Adrenal gland (tissue), 12 donors: ENCODE data around the gene IQGAP3. TPM values are rescaled to one million over a fixed set of nuclear protein-coding genes. Genes with fewer than 3 reads are reported as not detected.

Experiments
- DNase-seq, 7 donors: peaks; one replicate each; pipeline ENCODE4 v3.0.0-alpha.2; 2019 to 2020
- H3K27ac ChIP-seq, 5 donors: fragments of 200-600 bp; sonication (generic) in 4 of 5; 1 replicate in 3 of 5; 2 replicates in 2 of 5; pipeline versions ENCODE4 v1.5.1 to v1.8.0; 2016 to 2020; ENCODE audit warnings: mild to moderate bottlenecking in 1 of 5
- H3K27me3 ChIP-seq: fragments of 200-600 bp; 2 replicates; pipeline ENCODE4 v1.8.0; 2021
- H3K36me3 ChIP-seq, 2 donors: fragments of 200-600 bp; replicated peaks in 1 of 2; 1 replicate in 1 of 2; 2 replicates in 1 of 2; pipeline versions ENCODE4 v1.5.1 to v1.8.0; 2018 to 2022
- H3K4me1 ChIP-seq, 2 donors: fragments of 200-600 bp; replicated peaks in 1 of 2; 1 replicate in 1 of 2; 2 replicates in 1 of 2; pipeline versions ENCODE4 v1.5.1 to v1.8.0; 2018 to 2021
- H3K4me3 ChIP-seq, 4 donors: fragments of 200-600 bp; sonication (generic) in 3 of 4; one replicate each; pipeline ENCODE4 v1.5.1; 2016 to 2018
- H3K9me3 ChIP-seq, 3 donors: fragments of 200-600 bp; sonication (generic) in 1 of 3; replicated peaks in 1 of 3; 1 replicate in 2 of 3; 2 replicates in 1 of 3; pipeline versions ENCODE4 v1.5.1 to v1.8.0; 2016 to 2021
- CTCF ChIP-seq, 6 experiments: fragments of 450-650 bp in 4 of 6; fragments of 200-600 bp in 2 of 6; sonication (generic) in 1 of 6; IDR thresholded peaks; 1 replicate in 5 of 6; 2 replicates in 1 of 6; pipeline versions ENCODE4 v1.5.1 to v1.8.0; 2016 to 2021; ENCODE audit warnings: antibody characterized with exemption in 6 of 6, mild to moderate bottlenecking in 2 of 6, moderate library complexity in 1 of 6
- POLR2A ChIP-seq, 2 donors: fragments of 450-650 bp; IDR thresholded peaks; one replicate each; pipeline ENCODE4 v1.6.1; 2017; ENCODE audit warnings: antibody characterized with exemption in 2 of 2, mild to moderate bottlenecking in 2 of 2, moderate library complexity in 1 of 2
- WGBS, 4 donors: extraction: QIAGEN DNeasy Blood & Tissue Kit in 2 of 4; methylation state at CpG; one replicate each; pipeline versions ENCODE4 v1.1.5 to v1.1.7; 2013 to 2017; 5-methylcytosine and 5-hydroxymethylcytosine counted together
- intact Hi-C, 2 donors: fragments of 100-400 bp; cut with DNase I; formaldehyde crosslinking; loops; one replicate each; pipeline versions ENCODE4 v1.14.1 to v1.15.0; 2022 to 2023
- polyA plus RNA-seq, 3 donors: library from polyadenylated mRNA; stranded (reverse); fragments of 200-250 nt in 2 of 3; fragments of 350-450 nt in 1 of 3; fragmentation: Illumina TruSeq in 1 of 3; extraction: RNeasy Lipid Tissue Mini Kit (QIAGEN cat#74804) in 1 of 3; gene quantifications; one replicate each; pipeline ENCODE4 v1.2.3, GENCODE V29; 2013 to 2014
- total RNA-seq, 9 donors: library from RNA; depleted of rRNA in 4 of 9; stranded (reverse); fragments of >200 nt in 4 of 9; fragments of 120-200 nt in 1 of 9; fragmentation: NEBNext Ultra II Directional in 1 of 9; extraction: Animal tissue kit (Norgen Biotek cat#: 25700) in 1 of 9; gene quantifications; one replicate each; pipeline versions ENCODE4 v1.1.0 to v1.2.4, GENCODE V29; 2013 to 2023
- donor health status: healthy with polysubstance abuse.
- donor health status: Bipolar disorder and iron deficiency.
- donor health status: DM: yes; HTN: yes; CAD: no.
- donor health status: DM: no; HTN: no; CAD: no.
- donor health status: DM: no; HTN: no; CAD: no.
- donor health status: DM: yes; HTN: yes; CAD: no.

IQGAP3 gene
- total and polyA plus RNA-seq, 12 donors: 0.16 to 5.3 (median 0.80) TPM

DNA sequence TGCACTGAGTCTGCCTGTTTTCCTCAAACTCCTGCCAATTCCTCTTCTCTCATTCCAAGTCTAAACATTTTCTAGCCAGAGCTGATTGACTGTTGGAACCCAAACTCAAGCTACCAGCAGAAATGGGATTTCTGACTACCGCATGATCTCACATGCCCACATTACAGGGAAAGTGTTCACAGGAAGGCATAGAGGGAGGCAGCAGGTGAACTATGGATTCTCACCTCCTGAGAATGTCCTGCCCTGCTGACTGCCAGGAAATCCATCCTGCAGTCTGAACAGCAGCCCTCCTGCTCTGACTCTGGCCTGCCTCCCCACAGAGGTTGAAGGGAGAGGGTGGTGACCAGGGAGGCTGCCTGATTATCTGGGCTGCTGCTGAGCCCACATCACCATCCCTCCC is 22.5 kb downstream of the IQGAP3 start:
- H3K27me3 ChIP-seq: no peaks in the 10 kb centered on the region
- intact Hi-C loops: no loop called here
- H3K36me3 ChIP-seq: no peaks in the 10 kb centered on the region
- H3K4me3 ChIP-seq: no peak overlapping the region
- DNase-seq: no peak
- WGBS, 4 donors: 90 to 100% (median 100%) methylated on average over 1 of the region's 1 CpG
- H3K4me1 ChIP-seq: no peaks in the 10 kb centered on the region
- no peaks in the 10 kb centered on the region for H3K9me3 ChIP-seq
- TF ChIP-seq POLR2A (IDR thresholded peaks at IDR 0.05): no peak
- no peak for TF ChIP-seq CTCF (IDR thresholded peaks at IDR 0.05)
- H3K27ac ChIP-seq: no peak overlapping the region

- no peak for TF ChIP-seq POLR2A (IDR thresholded peaks at IDR 0.05)
- H3K9me3 ChIP-seq: no peaks in the 10 kb centered on the region
- 78 to 95% (median 81%) methylated on average over 2 of the region's 2 CpGs for WGBS, 4 donors
- no peak for DNase-seq
- no peak overlapping the region for H3K4me3 ChIP-seq
- intact Hi-C loops: no loop called here
- no peaks in the 10 kb centered on the region for H3K4me1 ChIP-seq
- H3K27me3 ChIP-seq: no peaks in the 10 kb centered on the region
- no peak overlapping the region for H3K27ac ChIP-seq
- H3K36me3 ChIP-seq: no peaks in the 10 kb centered on the region
Observed at GRCh38 chr1:156549390-156549789, 23.0 kb downstream of the IQGAP3 start.

DNA sequence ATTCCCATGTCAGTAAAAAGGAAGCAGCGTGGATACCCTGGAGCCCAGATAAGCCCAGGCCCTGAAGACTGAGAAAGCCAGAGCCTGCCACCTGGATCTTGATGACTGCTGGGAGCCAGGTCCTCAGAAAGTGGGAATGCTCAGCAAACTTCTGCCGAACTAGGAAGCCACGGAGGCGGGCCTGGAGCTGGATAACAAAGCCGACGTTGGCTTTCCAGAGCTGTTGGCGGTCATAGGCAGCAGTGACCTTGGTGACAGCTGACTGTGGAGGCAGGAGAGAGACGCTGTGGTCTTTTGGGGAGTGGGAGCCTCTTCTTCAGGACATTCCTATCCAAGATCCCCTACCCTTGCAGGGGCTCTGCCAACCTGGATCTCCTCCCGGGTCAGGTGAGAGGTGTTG is 24.4 kb downstream of the IQGAP3 start:
- no peak overlapping the region for H3K27ac ChIP-seq
- no peak overlapping the region for H3K4me3 ChIP-seq
- no peaks in the 10 kb centered on the region for H3K27me3 ChIP-seq
- 61 to 81% (median 73%) methylated on average over 4 to 9 of the region's 9 CpGs for WGBS, 4 donors
- H3K9me3 ChIP-seq: no peaks in the 10 kb centered on the region
- DNase-seq: peak in 2 of 7 donors; percentile 22 to 35
- intact Hi-C loops: no loop called here
- no peak for TF ChIP-seq CTCF (IDR thresholded peaks at IDR 0.05)
- no peak for TF ChIP-seq POLR2A (IDR thresholded peaks at IDR 0.05)
- no peaks in the 10 kb centered on the region for H3K36me3 ChIP-seq
- H3K4me1 ChIP-seq: no peaks in the 10 kb centered on the region

- Histone ChIP-seq H3K4me1 (no peaks in the 10 kb centered on the region), H3K36me3 (no peaks in the 10 kb centered on the region), H3K27ac (no peak overlapping the region), H3K9me3 (no peaks in the 10 kb centered on the region), H3K27me3 (no peaks in the 10 kb centered on the region), H3K4me3 (no peak overlapping the region)
- intact Hi-C loops: no loop called here
- 92 to 100% (median 97%) methylated on average over 3 to 4 of the region's 4 CpGs for WGBS, 4 donors
- DNase-seq: no peak
- no peak for TF ChIP-seq CTCF (IDR thresholded peaks at IDR 0.05)
- TF ChIP-seq POLR2A (IDR thresholded peaks at IDR 0.05): no peak
Observed at GRCh38 chr1:156547434-156547833, 24.9 kb downstream of the IQGAP3 start.

- H3K27me3 ChIP-seq: no peaks in the 10 kb centered on the region
- no peak overlapping the region for H3K4me3 ChIP-seq
- WGBS, 4 donors: 97 to 100% (median 98%) methylated on average over 3 of the region's 3 CpGs
- no peaks in the 10 kb centered on the region for H3K4me1 ChIP-seq
- no peak for TF ChIP-seq CTCF (IDR thresholded peaks at IDR 0.05)
- no peak for TF ChIP-seq POLR2A (IDR thresholded peaks at IDR 0.05)
- H3K9me3 ChIP-seq: no peaks in the 10 kb centered on the region
- no peak overlapping the region for H3K27ac ChIP-seq
- no peak for DNase-seq
- no peaks in the 10 kb centered on the region for H3K36me3 ChIP-seq
- intact Hi-C loops: no loop called here
Observed at GRCh38 chr1:156546267-156546666, 26.1 kb downstream of the IQGAP3 start.
